Measurements from ENCODE around the gene ELFN2.

- TF ChIP-seq, protein P1, sequence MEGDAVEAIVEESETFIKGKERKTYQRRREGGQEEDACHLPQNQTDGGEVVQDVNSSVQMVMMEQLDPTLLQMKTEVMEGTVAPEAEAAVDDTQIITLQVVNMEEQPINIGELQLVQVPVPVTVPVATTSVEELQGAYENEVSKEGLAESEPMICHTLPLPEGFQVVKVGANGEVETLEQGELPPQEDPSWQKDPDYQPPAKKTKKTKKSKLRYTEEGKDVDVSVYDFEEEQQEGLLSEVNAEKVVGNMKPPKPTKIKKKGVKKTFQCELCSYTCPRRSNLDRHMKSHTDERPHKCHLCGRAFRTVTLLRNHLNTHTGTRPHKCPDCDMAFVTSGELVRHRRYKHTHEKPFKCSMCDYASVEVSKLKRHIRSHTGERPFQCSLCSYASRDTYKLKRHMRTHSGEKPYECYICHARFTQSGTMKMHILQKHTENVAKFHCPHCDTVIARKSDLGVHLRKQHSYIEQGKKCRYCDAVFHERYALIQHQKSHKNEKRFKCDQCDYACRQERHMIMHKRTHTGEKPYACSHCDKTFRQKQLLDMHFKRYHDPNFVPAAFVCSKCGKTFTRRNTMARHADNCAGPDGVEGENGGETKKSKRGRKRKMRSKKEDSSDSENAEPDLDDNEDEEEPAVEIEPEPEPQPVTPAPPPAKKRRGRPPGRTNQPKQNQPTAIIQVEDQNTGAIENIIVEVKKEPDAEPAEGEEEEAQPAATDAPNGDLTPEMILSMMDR (IDR thresholded peaks at IDR 0.05; ENCODE audit: low read depth, low read length, poor library complexity, severe bottlenecking) = no peak
- TF ChIP-seq EZH2phosphoT487 (IDR thresholded peaks at IDR 0.05; ENCODE audit: borderline replicate concordance, low read length) = no peak
These were observed 42.8 kb upstream of the ELFN2 start for GRCh38 chr22:37470087-37470445.

Measured in DOHH2 (cell line).